ENCODE measurements around the gene SNX13.

SNX13 gene, protein sequence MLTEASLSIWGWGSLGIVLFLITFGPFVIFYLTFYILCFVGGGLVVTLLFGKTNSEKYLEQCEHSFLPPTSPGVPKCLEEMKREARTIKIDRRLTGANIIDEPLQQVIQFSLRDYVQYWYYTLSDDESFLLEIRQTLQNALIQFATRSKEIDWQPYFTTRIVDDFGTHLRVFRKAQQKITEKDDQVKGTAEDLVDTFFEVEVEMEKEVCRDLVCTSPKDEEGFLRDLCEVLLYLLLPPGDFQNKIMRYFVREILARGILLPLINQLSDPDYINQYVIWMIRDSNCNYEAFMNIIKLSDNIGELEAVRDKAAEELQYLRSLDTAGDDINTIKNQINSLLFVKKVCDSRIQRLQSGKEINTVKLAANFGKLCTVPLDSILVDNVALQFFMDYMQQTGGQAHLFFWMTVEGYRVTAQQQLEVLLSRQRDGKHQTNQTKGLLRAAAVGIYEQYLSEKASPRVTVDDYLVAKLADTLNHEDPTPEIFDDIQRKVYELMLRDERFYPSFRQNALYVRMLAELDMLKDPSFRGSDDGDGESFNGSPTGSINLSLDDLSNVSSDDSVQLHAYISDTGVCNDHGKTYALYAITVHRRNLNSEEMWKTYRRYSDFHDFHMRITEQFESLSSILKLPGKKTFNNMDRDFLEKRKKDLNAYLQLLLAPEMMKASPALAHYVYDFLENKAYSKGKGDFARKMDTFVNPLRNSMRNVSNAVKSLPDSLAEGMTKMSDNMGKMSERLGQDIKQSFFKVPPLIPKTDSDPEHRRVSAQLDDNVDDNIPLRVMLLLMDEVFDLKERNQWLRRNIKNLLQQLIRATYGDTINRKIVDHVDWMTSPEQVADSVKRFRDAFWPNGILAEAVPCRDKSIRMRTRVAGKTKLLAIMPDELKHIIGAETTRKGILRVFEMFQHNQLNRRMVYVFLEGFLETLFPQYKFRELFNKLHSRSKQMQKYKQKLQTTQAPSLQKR

DNA sequence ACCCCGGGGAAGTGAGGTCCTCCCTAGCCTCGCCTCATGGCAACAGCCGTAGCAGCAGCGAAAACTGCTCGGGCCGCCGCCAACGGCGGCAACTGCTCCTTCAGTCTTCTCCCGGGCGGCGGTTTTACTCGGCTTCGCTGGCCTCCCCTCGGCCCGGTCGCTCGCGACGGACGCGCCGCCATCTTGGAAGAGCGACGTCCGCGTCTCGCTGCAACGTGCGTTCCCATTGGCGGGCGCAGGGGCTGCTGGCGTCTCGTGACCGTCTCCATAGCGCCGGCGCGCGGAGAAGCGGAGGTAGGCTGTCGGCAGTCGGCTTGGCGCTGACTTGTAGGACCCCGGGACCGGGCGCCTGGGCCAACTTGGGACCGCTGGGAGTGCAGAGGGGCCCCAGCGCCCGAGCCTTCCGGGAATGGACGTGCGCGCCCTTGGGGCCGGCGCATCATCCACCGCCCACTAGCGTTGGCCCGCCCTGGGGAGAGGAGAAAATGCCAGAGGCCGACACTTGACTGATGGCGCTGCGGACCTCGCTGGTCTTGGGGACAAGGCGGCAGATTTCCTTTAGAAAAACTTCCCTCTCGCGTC is at the start of gene SNX13:
SNX13 (minus strand) TSS at position 193 of the 582 bp plus-strand sequence. CDS start 199 bp downstream, outside the sequence.
- peak; percentile 84 for DNase-seq (ENCODE audit: low read depth)

DNA sequence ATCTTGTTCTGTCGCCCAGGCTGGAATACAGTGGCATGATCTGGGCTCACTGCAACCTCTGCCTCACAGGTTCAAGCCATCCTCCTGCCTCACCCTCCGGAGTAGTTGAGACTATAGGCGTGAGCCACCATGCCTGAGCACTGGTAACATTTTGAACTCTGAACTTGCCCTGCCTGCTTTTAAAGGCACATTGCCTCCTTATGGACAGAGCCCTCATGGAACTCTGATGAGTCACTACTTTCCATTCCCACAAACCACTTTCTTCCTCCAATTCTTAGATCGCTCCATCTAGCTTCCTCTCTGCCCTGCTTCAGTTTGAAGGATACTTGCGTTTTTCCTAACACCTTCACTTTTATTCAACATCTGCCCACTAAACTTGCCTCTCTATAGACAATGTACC is 49.3 kb upstream of the SNX13 start:
- no peak for DNase-seq (ENCODE audit: low read depth)

DNA sequence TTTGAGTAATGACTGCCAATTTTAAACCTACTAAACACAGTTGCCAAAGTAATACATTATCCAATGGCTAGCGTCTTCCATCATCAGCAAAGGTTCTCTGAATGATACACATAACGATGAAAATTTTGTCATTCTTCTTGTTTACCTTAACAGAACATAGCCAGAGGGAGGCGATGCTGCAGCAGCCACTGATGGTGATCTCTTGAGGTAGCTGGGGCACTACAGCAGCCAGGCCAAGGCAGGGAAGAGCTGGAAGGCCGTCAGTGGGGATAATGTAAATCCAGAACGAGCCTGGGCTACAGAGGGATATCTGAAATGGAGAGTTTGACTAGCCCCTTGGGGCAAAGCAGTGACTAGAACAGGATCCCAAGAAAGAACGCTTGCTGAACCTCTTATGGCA is 48.6 kb upstream of the SNX13 start:
- no peak for DNase-seq (ENCODE audit: low read depth)

DNA sequence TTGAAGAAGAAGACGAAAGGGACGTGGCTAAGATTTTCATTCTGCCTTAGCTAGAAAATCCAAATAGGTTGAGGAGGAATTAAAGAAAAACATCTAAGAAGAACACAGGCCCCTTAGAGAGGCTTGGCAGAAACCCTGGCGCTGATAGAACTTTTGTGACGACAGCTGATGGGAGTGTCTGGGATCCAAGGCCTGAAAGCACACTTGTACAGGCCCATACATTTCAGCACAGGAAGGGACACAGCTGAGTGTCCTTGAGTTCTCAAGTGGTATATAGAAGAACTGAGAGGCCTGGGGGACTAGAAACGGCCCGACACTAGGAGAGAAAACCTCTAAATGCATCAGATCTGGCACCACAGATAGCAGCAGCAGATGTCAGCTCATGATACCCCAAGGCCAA is 47.8 kb upstream of the SNX13 start:
- no peak for DNase-seq (ENCODE audit: low read depth)

DNA sequence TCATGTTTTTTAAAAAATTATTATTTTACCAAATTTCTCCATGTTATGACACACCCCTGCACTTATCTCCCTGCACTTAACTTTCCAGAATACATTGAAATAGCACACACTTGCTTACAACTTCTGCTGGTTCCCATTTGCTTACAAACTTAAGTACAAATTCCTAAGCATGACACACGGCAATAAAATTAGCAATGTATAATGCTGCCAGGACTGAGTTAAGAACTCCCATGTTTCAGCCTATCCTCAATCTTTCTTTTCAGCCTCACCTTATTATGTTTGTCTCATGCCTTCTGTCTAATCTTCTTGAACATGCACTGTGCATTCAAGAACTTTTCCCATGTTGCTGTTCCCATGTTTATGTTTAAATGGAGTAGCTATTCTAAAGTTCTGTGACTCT is 46.6 kb upstream of the SNX13 start:
- no peak for DNase-seq (ENCODE audit: low read depth)

DNA sequence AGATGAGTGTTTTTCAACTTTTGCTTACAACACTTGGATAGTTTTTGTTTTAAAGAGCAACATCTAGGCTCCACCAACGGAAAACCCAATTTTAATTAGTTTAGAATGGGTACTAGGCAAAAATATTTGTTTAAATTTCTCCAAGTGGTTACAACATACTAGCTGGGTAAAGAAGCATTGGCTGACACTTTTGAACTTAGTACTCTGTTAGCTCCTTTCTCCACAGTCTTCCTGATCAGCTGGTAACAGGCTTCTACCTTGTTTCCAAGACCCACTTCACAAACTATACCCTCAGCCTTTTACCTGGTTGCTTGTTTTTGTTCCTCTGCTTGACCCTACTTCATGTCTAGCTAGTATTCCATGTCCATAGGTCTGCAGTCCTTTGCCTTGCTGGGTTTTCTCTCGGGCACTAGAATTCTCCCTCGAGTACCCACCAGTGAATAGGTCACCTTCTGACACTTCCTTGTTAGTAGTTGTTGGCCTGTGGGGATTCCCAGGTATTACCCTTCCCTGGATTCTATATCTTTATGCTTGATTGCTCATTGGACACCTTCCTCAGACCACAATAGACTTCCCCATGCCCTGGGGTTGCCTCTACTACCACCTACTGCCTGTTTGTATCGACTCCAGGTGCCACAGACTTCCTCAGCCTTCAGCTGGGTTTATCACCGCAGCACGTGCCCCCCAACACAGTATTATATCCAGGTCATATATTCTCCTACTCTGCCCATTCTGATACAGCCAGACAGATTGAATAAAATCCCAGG is 45.4 kb upstream of the SNX13 start:
- DNase-seq (ENCODE audit: low read depth) = no peak

DNA sequence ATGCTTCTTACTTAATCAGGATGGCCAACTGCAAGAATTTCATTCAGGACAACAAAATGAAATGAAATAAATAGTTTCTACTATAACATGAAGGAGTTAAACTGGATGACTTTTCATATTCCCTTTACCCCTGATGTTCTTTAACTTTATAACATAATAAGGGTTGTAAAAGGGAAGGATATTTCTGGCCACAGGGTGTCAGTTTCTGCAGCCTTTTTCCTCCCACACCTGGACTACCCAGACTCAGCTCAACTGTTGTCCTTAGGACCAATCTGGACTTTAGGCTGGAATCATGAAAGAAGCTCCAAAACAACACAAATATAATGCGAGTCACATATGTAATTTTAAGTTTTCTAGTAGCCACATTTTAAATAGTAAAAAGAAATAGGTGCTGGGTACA is 44.0 kb upstream of the SNX13 start:
- DNase-seq (ENCODE audit: low read depth) = no peak

DNA sequence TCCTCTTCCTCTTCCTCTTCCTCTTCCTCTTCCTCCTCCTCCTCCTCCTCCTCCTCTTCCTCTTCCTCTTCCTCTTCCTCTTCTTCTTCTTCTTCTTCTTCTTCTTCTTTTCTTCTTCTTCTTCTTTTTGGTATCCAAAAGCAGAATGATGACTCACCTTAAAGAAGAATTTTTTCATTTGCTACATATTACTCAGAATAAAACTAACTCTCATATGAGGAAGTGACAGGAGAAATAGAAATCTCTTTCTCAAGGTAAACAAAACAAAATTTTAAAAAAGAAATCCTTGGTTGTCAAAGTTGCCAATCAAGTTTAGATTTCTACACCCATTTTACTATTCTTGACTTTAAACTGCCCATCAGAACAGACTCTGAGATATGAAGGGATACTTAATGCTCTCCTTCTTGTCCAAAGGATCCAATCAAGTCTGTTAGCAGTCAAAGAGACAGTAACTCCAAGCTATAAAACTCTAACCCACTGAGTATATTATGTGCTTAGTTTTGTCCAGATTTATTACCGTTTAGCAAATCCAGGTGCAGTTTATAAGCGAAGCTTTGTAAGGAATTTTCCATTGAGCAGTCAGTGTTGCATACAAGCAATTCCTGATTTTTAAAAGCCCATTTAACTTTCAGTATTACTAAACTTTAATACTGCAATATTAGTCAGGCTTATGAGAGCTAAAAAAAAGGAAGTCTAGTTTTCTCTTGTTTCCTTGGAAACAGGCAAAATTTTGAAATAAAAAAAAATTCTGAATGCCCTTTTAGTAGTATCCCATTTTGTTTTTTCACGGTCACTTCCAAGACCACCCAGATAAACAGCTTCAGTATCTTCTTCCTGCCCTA is 43.1 kb upstream of the SNX13 start:
- DNase-seq (ENCODE audit: low read depth) = no peak

DNA sequence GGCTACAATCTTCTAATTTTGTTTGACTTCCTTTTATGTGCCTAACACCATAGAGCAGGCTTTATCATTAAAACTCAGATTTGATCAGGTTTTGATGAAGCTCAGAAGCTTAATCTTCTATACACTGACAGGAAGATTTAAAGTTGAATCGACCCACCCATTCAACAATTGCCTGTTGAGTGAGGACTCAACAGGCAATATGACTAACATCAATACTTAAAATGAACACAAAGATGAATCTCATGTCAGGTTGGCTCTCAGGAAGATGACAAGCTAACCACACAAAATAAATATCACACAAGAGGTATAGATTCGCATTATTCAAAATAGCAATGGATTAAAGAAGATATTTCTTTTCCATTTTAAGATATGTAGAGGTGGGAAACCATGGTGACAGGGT is 36.7 kb upstream of the SNX13 start:
- DNase-seq (ENCODE audit: low read depth) = no peak

DNA sequence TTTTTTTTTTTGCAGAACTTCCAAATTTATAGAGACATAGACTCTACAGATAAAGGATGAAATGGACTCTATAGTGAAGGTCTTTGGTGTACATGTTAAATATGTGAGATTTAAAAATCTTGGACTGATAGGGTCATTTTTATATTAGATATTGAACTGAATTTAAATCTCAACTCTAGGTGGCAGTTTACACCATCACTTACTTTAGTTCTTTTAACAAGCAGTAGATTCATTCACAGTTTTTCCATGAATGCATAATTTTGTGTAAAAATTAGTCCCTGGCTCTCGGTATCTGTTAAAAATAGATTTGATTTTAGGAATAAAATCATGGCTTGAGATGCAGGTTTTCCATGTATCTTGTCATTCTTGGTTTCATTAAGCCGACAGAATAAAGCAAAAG is 31.1 kb upstream of the SNX13 start:
- no peak for DNase-seq (ENCODE audit: low read depth)

DNA sequence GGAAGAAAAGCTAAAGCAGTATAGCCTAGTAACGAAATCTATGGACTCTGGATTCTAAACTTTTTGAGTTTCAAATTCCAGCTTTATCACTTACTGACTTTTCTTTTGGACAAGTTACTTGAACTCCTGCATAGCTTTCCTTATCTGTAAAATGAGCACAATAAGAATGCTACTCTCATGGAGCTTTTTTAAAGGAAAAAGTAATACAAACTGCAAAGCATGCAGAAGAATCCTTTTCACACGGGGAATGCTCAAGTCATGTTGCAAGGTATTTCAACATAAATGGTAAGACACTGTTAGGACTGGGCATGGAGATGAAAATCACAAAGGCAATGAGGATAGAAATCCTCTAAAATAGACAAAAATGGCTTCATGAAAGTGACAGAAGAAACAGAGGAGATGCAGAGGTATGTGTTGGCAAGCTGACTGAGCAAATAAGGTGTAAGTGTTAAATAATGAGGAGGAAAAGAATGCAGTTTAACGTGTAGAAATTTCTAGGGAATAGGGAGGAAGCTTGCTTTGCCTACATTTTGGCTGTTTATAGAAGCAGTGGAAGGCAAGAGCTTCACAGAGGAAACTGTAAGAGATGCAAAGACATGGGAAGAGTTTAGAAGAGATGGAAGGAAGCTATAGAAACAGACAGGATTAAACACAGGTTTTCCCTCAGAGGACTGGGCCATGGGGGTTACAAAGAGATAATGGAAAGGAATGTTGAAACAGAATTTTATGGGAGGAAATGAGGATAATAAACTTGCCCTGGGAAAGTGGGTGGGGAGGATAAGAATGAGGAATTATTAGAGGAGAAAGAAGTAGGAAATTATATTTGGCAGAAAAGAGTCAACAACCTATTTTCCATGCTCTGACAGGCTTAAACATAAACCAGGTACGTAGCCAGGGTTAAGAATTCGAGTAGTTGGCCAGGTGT is 28.8 kb upstream of the SNX13 start:
- DNase-seq (ENCODE audit: low read depth) = no peak

DNA sequence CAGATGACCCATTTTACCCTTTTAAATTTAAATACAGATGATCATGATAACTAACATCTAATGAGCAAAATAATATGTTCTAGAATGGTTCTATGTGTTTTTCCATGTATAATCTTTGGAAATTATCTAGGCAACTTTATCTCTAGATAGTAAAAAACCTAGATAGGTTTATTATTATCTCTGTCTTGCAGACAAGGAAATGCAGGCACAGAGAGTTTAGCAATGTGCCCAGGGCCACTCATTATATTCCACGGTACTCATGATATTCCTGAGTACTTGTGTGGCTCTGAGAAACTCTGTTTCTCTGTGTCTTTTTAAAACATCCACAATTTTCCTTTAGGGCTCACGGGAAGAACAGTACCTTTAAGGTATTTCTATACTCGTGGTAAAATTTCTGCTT is 26.4 kb upstream of the SNX13 start:
- DNase-seq (ENCODE audit: low read depth) = no peak

DNA sequence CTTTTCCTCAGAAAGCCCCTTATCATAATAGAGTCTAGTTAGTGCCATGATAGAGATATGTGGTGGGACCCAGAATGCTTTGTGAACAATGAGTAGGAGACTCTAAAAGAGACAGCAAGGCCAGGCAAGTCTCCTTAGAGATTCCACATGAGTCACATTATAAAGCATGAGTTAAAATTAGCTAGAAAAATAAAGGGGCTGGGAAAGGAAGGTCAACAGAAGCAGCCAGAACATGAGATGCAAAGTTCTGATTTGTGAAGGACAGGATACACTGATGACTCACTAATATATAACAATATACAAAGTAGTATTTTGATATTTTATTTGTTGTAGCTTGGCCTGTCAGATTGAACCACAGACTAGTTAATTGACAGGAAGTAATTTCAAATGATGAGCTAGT is 25.3 kb upstream of the SNX13 start:
- DNase-seq (ENCODE audit: low read depth) = no peak

DNA sequence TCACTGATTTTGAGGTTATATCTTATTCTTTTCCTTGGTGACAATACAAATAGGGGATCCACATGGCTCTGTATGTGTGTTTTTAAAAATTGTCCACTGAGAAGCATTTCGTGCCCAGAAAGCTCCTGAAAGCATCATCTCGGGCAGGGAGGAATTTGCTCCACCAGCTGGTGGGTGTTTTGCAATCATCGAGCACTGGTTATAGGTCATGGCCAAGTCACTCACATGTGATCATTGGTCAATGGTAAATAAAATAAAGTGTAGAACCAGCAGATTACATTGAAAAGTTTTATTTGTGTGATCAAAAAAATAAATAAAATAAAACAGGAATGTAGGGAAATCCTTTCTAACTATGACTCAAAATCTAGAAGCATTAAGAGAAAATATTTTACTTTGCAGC is 23.0 kb upstream of the SNX13 start:
- DNase-seq (ENCODE audit: low read depth) = no peak

DNA sequence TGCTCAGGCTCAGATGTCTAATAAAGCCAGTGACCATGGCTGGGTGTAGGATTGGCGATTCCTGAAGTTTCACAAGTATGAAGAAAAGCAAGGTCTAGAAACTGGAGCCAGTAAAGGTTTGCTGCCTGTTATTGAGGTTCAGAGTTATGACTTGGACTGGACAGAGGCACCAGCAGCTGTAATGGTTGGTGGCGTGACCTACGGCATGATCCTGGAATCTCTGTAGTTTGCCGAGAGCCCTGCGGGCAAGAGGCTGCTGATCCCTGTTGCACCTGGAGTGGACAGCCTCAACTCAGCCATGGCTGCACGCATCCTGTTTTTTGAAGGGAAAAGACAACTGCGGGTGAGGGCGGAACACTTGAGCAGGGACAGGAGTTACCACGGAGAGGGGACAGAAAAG is 22.4 kb upstream of the SNX13 start:
- DNase-seq (ENCODE audit: low read depth) = no peak

DNA sequence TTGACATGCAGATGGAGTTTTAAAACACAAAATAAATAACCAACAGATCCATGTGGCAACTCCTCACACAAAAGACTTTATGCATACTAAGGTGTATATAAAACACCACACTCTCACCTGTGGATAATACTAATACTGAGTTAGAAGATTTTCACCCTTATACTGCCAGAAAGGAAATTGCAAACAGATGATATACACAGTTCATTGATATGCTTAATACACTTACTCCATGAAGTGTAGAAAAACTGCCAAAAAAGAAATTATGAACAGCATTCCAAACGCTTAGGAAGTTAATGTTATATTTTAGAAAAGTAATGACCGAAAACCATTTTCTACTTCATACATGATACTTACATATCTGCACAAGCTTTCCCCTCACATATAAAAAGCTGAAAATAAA is 17.6 kb upstream of the SNX13 start:
- DNase-seq (ENCODE audit: low read depth) = no peak

DNA sequence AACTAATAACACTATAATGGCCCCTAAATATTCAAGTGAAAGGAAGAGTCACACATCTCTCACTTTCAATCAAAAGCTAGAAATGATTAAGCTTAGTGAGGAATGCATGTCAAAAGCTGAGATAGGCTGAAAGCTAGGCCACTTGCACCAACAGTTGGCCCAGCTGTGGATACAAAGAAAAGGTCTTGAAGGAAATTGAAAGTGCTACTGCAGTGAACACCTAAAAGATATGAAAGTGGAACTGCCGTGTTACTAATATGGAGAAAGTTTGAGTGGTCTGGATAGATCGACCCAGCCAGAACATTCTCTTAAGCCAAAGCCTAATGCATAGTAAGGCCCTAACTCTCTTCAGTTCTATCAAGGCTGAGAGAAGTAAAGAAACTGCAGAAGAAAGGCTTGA is 12.1 kb upstream of the SNX13 start:
- DNase-seq (ENCODE audit: low read depth) = no peak

DNA sequence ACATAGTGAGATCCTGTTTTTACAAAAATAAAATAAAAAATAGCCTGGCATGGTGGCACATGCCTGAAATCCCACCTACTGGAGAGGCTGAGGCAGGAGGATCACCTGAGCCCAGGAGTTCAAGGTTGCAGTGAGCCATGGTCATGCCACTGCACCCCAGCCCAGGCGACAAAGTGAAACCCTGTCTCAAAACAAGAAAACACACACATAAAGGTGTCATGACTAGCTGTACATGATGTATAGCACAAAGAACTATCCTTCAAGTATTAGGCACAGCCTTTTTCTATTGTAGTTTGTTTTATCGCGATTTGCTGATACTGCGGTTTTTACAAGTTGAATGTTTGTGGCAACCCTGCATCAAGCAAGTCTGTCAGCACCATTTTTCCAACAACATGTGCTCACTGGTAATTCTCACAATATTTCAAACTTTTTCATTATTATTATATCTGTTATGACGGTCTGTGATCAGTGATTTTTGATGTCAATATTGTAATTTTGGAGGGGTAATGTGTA is 11.5 kb upstream of the SNX13 start:
- no peak for DNase-seq (ENCODE audit: low read depth)

DNA sequence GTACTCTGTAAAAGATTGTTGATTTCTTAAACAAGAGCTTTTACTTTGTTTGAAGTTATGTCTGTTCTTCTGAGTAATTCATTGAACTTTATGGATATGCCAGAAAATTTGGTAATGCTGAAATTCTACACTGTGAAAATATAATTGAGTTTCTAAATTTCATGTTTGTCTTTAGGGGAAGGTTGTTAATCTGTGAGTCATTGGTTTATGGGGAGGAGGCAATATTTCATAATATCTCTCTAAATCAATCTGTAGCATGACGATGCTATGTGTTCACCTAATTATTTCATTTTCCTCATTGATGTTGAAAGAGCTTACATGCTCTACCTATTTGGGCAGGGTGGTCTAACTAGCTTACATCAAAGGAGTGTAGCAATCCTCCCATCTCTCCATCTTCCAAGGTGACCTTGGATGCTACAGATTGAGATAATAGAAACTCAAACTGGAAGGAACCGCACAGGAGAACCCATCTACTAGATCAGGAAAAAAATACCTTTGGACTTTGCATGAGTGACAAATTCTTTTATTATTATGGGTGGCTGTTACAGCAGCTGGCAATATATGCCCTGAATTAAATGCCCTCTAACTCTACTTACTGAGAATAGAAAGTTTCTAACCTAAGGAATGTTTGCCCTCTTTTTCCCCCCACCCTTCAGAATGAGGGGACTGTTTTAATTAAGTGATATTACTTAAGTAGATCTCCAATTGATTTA is 8.4 kb upstream of the SNX13 start:
- no peak for DNase-seq (ENCODE audit: low read depth)

All from activated T-cell treated with anti-CD3 and anti-CD28 coated beads for 24 hours (primary cell).